ENCODE results near the gene FOSB.
"Not testable (repeated sequence)": the region's sequence is repeated elsewhere in the genome, so short reads cannot be mapped to it uniquely, and the experiment has no call there.

The FOSB gene

GRCh38 chr19:45506246-45506988, 38.6 kb downstream of the FOSB start:
- peak; percentile 82 for DNase-seq (ENCODE audit: low read depth)

- peak; percentile 77 for DNase-seq (ENCODE audit: low read depth)
Measured at GRCh38 chr19:45506989-45507871, 39.4 kb downstream of the FOSB start, which contains the start of gene VASP. Gene VASP (plus strand): TSS chr19:45507479. CDS start chr19:45507772, 293 bp downstream.

- DNase-seq (ENCODE audit: low read depth), result no peak
Measured at GRCh38 chr19:45507872-45508416, 40.1 kb downstream of the FOSB start.

GRCh38 chr19:45508417-45508860, 40.6 kb downstream of the FOSB start:
- no peak for DNase-seq (ENCODE audit: low read depth)

GRCh38 chr19:45508861-45509691, 41.3 kb downstream of the FOSB start:
- no peak for DNase-seq (ENCODE audit: low read depth)

GRCh38 chr19:45509692-45510015, 41.9 kb downstream of the FOSB start:
- no peak for DNase-seq (ENCODE audit: low read depth)

- not testable (repeated sequence) for DNase-seq (ENCODE audit: low read depth)
Measured at GRCh38 chr19:45510352-45510751, 42.6 kb downstream of the FOSB start.

- DNase-seq (ENCODE audit: low read depth), result no peak
Measured at GRCh38 chr19:45511074-45511473, 43.3 kb downstream of the FOSB start.

- no peak for DNase-seq (ENCODE audit: low read depth)
Measured at GRCh38 chr19:45512881-45513483, 45.2 kb downstream of the FOSB start.

GRCh38 chr19:45514376-45515051, 46.7 kb downstream of the FOSB start:
- no peak for DNase-seq (ENCODE audit: low read depth)

GRCh38 chr19:45515081-45515624, 47.4 kb downstream of the FOSB start:
- DNase-seq (ENCODE audit: low read depth), result no peak

GRCh38 chr19:45515807-45516401, 48.1 kb downstream of the FOSB start:
- DNase-seq (ENCODE audit: low read depth), result no peak

- DNase-seq (ENCODE audit: low read depth), result no peak
Measured at GRCh38 chr19:45517238-45517637, 49.4 kb downstream of the FOSB start.

- DNase-seq (ENCODE audit: low read depth), result no peak
Measured at GRCh38 chr19:45517641-45518468, 50.1 kb downstream of the FOSB start.

- no peak for DNase-seq (ENCODE audit: low read depth)
Measured at GRCh38 chr19:45518469-45518826, 50.7 kb downstream of the FOSB start.

- DNase-seq (ENCODE audit: low read depth), result no peak
Measured at GRCh38 chr19:45522010-45522941, 54.5 kb downstream of the FOSB start.

GRCh38 chr19:45523642-45524256, 56.0 kb downstream of the FOSB start:
- DNase-seq (ENCODE audit: low read depth), result peak; percentile 71
